Hepatocyte (in vitro differentiated cells): ENCODE results near the gene VIPR2. TPM values are rescaled to one million over a fixed set of nuclear protein-coding genes. Genes with fewer than 3 reads are reported as not detected.
"Not testable (repeated sequence)": the region's sequence is repeated elsewhere in the genome, so short reads cannot be mapped to it uniquely, and the experiment has no call there.

Experiments used
- DNase-seq: peaks from one replicate; pipeline ENCODE4 v3.0.0-alpha.2; 2016; ENCODE audit warnings: low spot score
- H2AFZ ChIP-seq: fragments of 200-600 bp; sonication (generic); 2 replicates; pipeline ENCODE4 v1.6.0; 2016; ENCODE audit warnings: antibody characterized with exemption, mild to moderate bottlenecking
- H3K27ac ChIP-seq: fragments of 200-600 bp; sonication (generic); 2 replicates; pipeline ENCODE4 v1.5.1; 2016; ENCODE audit warnings: mild to moderate bottlenecking
- H3K27me3 ChIP-seq: fragments of 200-600 bp; sonication (generic); 2 replicates; pipeline ENCODE4 v1.6.1; 2016
- H3K36me3 ChIP-seq: fragments of 200-600 bp; sonication (generic); replicated peaks from 2 replicates; pipeline ENCODE4 v1.5.1; 2016; ENCODE audit warnings: low read depth; ENCODE audit not compliant: insufficient read depth
- H3K4me1 ChIP-seq: fragments of 200-600 bp; sonication (generic); 2 replicates; pipeline ENCODE4 v1.5.1; 2016; ENCODE audit warnings: mild to moderate bottlenecking, moderate library complexity; ENCODE audit not compliant: insufficient read depth
- H3K4me2 ChIP-seq: fragments of 200-600 bp; sonication (generic); 2 replicates; pipeline ENCODE4 v1.6.0; 2016
- H3K4me3 ChIP-seq: fragments of 200-600 bp; sonication (generic); 2 replicates; pipeline ENCODE4 v1.5.1; 2016; ENCODE audit warnings: mild to moderate bottlenecking
- H3K79me2 ChIP-seq: fragments of 200-600 bp; sonication (generic); 2 replicates; pipeline ENCODE4 v1.6.0; 2017; ENCODE audit warnings: mild to moderate bottlenecking
- H3K9me2 ChIP-seq: fragments of 200-600 bp; sonication (generic); replicated peaks from 2 replicates; pipeline ENCODE4 v1.6.0; 2017; ENCODE audit warnings: mild to moderate bottlenecking; ENCODE audit not compliant: insufficient read depth
- H3K9me3 ChIP-seq: fragments of 200-600 bp; sonication (generic); 2 replicates; pipeline ENCODE4 v1.5.1; 2016; ENCODE audit warnings: low read depth, mild to moderate bottlenecking
- H4K20me1 ChIP-seq: fragments of 200-600 bp; sonication (generic); 2 replicates; pipeline ENCODE4 v1.6.0; 2016; ENCODE audit warnings: mild to moderate bottlenecking; ENCODE audit not compliant: insufficient read depth, poor library complexity, severe bottlenecking
- CTCF ChIP-seq: fragments of 200-600 bp; sonication (generic); IDR thresholded peaks from 2 replicates; pipeline ENCODE4 v1.5.1; 2016; ENCODE audit warnings: antibody characterized with exemption, mild to moderate bottlenecking; ENCODE audit not compliant: poor library complexity
- EZH2 ChIP-seq: fragments of 200-600 bp; sonication (generic); IDR thresholded peaks from 2 replicates; pipeline ENCODE4 v1.6.1; 2016; ENCODE audit warnings: antibody characterized with exemption, mild to moderate bottlenecking, borderline replicate concordance
- EZH2phosphoT487 ChIP-seq: fragments of 200-600 bp; sonication (generic); IDR thresholded peaks from one replicate; pipeline ENCODE4 v1.6.1; 2018; ENCODE audit warnings: antibody characterized with exemption, mild to moderate bottlenecking, low read depth, moderate library complexity; ENCODE audit not compliant: unreplicated experiment, severe bottlenecking
- WGBS: methylation state at CpG from one replicate; pipeline ENCODE4 v1.1.6; 2016; ENCODE audit warnings: low lambda C conversion rate; ENCODE audit errors: missing lambda C conversion rate; 5-methylcytosine and 5-hydroxymethylcytosine counted together
- polyA plus RNA-seq: library from polyadenylated mRNA; unstranded; fragments of >200 nt; fragmentation: Nextera tagmentation; extraction: Ambion mirVana; gene quantifications from 2 replicates; pipeline ENCODE4 v1.2.1, GENCODE V29; 2016
- total RNA-seq: library from RNA; depleted of rRNA; stranded (reverse); fragments of >200 nt; gene quantifications from 2 replicates; pipeline ENCODE4 v1.2.3, GENCODE V29; 2014

VIPR2 gene
- total and polyA plus RNA-seq, 2 experiments from 2014 or later, result 2.7 to 3.4 TPM

GRCh38 chr7:159083001-159083697, 61.5 kb downstream of the VIPR2 start:
- no peaks in the 10 kb centered on the region for H3K9me2 ChIP-seq
- H3K4me2 ChIP-seq, result no peak overlapping the region
- no peak for DNase-seq
- no peaks in the 10 kb centered on the region for H3K36me3 ChIP-seq
- no peaks in the 10 kb centered on the region for H3K27me3 ChIP-seq
- WGBS, result 91% methylated on average over 13 of the region's 13 CpGs
- H4K20me1 ChIP-seq, result no peaks in the 10 kb centered on the region
- TF ChIP-seq EZH2 (no peak), EZH2phosphoT487 (no peak), CTCF (no peak)
- H3K4me1 ChIP-seq, result no peaks in the 10 kb centered on the region
- no peaks in the 10 kb centered on the region for H3K9me3 ChIP-seq
- H3K4me3 ChIP-seq, result no peak overlapping the region
- no peak overlapping the region for H3K27ac ChIP-seq
- H2AFZ ChIP-seq, result no peak overlapping the region
- H3K79me2 ChIP-seq, result no peaks in the 10 kb centered on the region

GRCh38 chr7:159082075-159082474, 62.6 kb downstream of the VIPR2 start:
- not testable (repeated sequence) for H3K4me2 ChIP-seq, H3K36me3 ChIP-seq, H4K20me1 ChIP-seq, H2AFZ ChIP-seq, H3K79me2 ChIP-seq, H3K9me2 ChIP-seq, DNase-seq, H3K9me3 ChIP-seq, H3K4me3 ChIP-seq, H3K4me1 ChIP-seq, H3K27ac ChIP-seq, H3K27me3 ChIP-seq
- WGBS, result 98% methylated on average over 5 of the region's 5 CpGs

- no peaks in the 10 kb centered on the region for H3K36me3 ChIP-seq
- WGBS, result 85% methylated on average over 6 of the region's 6 CpGs
- no peak overlapping the region for H3K27ac ChIP-seq
- no peak for DNase-seq
- H3K79me2 ChIP-seq, result no peaks in the 10 kb centered on the region
- no peaks in the 10 kb centered on the region for H3K9me3 ChIP-seq
- H3K27me3 ChIP-seq, result no peaks in the 10 kb centered on the region
- no peaks in the 10 kb centered on the region for H3K9me2 ChIP-seq
- H3K4me2 ChIP-seq, result no peak overlapping the region
- TF ChIP-seq EZH2phosphoT487 (no peak), CTCF (no peak), EZH2 (no peak)
- no peaks in the 10 kb centered on the region for H4K20me1 ChIP-seq
- no peak overlapping the region for H2AFZ ChIP-seq
- H3K4me3 ChIP-seq, result no peak overlapping the region
- no peaks in the 10 kb centered on the region for H3K4me1 ChIP-seq
Measured at GRCh38 chr7:159078911-159079270, 65.8 kb downstream of the VIPR2 start.

- WGBS, result 84% methylated on average over 9 of the region's 9 CpGs
Measured at GRCh38 chr7:159078193-159078910, 66.3 kb downstream of the VIPR2 start.

More at GRCh38 chr7:159078193-159078910, 66.3 kb downstream of the VIPR2 start:
- H4K20me1 ChIP-seq, result no peaks in the 10 kb centered on the region
- no peaks in the 10 kb centered on the region for H3K9me3 ChIP-seq
- no peak overlapping the region for H3K27ac ChIP-seq
- H3K4me1 ChIP-seq, result no peaks in the 10 kb centered on the region
- no peak overlapping the region for H3K4me3 ChIP-seq
- no peak for DNase-seq
- no peaks in the 10 kb centered on the region for H3K9me2 ChIP-seq
- TF ChIP-seq CTCF, result no peak
- no peak for TF ChIP-seq EZH2
- no peak for TF ChIP-seq EZH2phosphoT487
- H3K79me2 ChIP-seq, result no peaks in the 10 kb centered on the region
- no peaks in the 10 kb centered on the region for H3K27me3 ChIP-seq
- H2AFZ ChIP-seq, result no peak overlapping the region
- no peaks in the 10 kb centered on the region for H3K36me3 ChIP-seq
- H3K4me2 ChIP-seq, result no peak overlapping the region
